HG03575 (cell line): ENCODE results near the gene SYT15B.
"Not testable (repeated sequence)": the region's sequence is repeated elsewhere in the genome, so short reads cannot be mapped to it uniquely, and the experiment has no call there.

Source experiments
- ATAC-seq: cut with Tn5 transposase; IDR thresholded peaks from one replicate; pipeline ENCODE4 v1.9.1; 2021; ENCODE audit not compliant: unreplicated experiment, insufficient number of reproducible peaks, low FRiP score; ENCODE audit errors: extremely low read depth

SYT15B gene

GRCh38 chr10:47743611-47744550 lies 19.5 kb downstream of the SYT15B start:
- ATAC-seq: not testable (repeated sequence)

DNA sequence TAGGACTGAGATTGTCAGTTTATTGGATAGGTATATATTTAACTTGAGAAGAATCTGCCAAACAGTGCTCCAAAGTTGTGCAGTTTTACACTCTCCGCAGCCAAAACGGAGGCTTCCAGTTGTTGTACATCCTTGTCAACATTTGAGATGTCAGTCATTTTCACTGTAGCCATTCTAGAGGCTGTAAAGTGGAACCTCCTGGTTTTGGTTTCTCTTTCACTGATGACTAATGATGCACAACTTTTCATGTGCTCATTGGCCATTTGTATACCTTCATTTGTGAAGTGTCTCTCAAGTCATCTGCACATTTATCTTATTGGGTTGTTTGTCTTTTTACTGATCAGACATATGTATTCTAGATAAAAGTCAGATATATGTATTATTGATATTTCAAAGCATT lies 22.5 kb downstream of the SYT15B start:
- not testable (repeated sequence) for ATAC-seq

DNA sequence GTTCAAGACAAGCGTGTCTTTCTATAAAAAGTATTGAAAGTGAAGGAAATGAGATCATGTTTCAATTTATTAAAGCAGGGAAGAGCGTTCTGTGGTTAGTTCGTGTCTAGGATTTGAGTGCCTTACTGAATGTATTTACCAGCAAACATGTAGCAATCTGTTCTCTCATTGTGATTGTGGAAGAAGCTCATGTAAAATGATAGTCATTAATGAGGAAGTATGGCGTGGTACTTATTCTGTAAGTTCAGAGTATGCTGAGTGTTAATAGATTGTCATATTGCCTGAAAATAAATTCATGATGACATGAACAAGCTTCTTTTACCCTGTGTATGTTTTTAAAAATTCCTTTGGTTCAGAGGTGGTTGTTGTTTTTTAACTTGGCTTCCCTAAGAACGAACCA lies 32.5 kb downstream of the SYT15B start:
- ATAC-seq: not testable (repeated sequence)

DNA sequence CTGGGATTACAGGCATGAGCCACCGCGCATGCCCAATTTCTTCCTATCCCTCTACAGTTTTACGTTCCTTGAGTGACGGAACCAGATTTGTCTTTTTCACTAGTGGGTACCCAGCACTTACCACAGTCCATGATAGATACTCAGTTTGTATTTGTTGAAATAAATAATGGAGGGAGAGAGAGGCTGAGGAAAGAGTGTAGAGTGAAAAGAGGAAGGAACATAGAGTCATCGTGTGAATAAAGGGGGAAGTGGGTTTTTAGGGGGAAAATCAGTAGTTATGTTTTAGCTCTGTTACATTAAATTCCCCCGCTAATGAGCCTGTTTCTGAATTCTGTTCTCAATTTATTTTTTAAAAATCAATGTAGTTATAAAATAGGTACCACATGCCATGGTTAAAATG lies 37.7 kb downstream of the SYT15B start:
- not testable (repeated sequence) for ATAC-seq

- ATAC-seq: not testable (repeated sequence)
These were observed 38.3 kb downstream of the SYT15B start for GRCh38 chr10:47725047-47725446.

- not testable (repeated sequence) for ATAC-seq
These were observed 39.3 kb downstream of the SYT15B start for GRCh38 chr10:47724119-47724518.

DNA sequence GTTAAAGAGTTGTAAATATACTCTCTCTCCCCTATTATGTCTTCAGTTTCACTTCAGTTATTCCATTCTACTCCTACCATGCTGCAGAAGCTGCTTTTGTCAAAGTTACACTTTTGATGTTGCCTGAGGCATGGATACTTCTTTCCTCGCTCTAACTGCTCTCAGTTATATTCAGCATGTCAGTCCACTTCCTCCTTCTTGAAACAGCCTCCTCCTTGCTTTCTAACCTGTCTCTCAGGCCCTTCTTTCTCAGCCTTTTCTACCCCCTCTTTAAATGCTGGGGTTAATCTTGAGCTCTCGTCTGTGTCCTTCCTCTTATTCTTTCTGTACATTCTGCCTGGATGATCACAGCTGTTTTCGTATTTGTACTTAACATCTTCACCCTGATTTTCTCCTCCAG lies 40.0 kb downstream of the SYT15B start:
- ATAC-seq: not testable (repeated sequence)

- ATAC-seq: not testable (repeated sequence)
These were observed 46.2 kb downstream of the SYT15B start for GRCh38 chr10:47717011-47717769.
